ENCODE results near the gene CDH15. TPM values are rescaled to one million over a fixed set of nuclear protein-coding genes. Genes with fewer than 3 reads are reported as not detected.

CDH15 gene
- total and polyA plus RNA-seq, 2 of the 13 experiments (the other 11 are each of a cell fraction or from before 2014, with no cell fraction given), result 0.74 to 2.2 TPM

- TF ChIP-seq ZNF430 (CRISPR knock-in tag; IDR thresholded peaks at IDR 0.05) (no peak), ZNF431 (CRISPR knock-in tag; IDR thresholded peaks at IDR 0.05; ENCODE audit: borderline replicate concordance, low read depth) (no peak), ZNF30 (CRISPR knock-in tag; IDR thresholded peaks at IDR 0.05) (no peak), ZNF619 (CRISPR knock-in tag; IDR thresholded peaks at IDR 0.05) (no peak), ZNF276 (CRISPR knock-in tag; IDR thresholded peaks at IDR 0.05; ENCODE audit: low read depth) (no peak), ZBTB21 (CRISPR knock-in tag; IDR thresholded peaks at IDR 0.05) (no peak), RORA (CRISPR knock-in tag; IDR thresholded peaks at IDR 0.05) (no peak), ZHX2 (IDR thresholded peaks at IDR 0.05; ENCODE audit: low read depth) (no peak), ZHX2 (CRISPR knock-in tag; IDR thresholded peaks at IDR 0.05; ENCODE audit: borderline replicate concordance) (no peak), KDM6A (CRISPR knock-in tag; IDR thresholded peaks at IDR 0.05; ENCODE audit: low read depth) (no peak), ZFP41 (CRISPR knock-in tag; IDR thresholded peaks at IDR 0.05; ENCODE audit: borderline replicate concordance) (no peak), ZNF264 (CRISPR knock-in tag; IDR thresholded peaks at IDR 0.05) (no peak), ZNF776 (CRISPR knock-in tag; IDR thresholded peaks at IDR 0.05) (peak; percentile 76), ZFP62 (CRISPR knock-in tag; IDR thresholded peaks at IDR 0.05) (no peak), CERS6 (CRISPR knock-in tag; IDR thresholded peaks at IDR 0.05) (no peak), ZNF362 (CRISPR knock-in tag; IDR thresholded peaks at IDR 0.05; ENCODE audit: borderline replicate concordance) (no peak), ZNF33A (CRISPR knock-in tag; IDR thresholded peaks at IDR 0.05; ENCODE audit: borderline replicate concordance) (no peak)
These were observed at the start of gene CDH15 (continued) for GRCh38 chr16:89171216-89172170.
